Esophagus (tissue), 2 donors: ENCODE results near the gene CTLA4. TPM values are rescaled to one million over a fixed set of nuclear protein-coding genes. Genes with fewer than 3 reads are reported as not detected.

ENCODE experiments used
- H3K27ac ChIP-seq, 2 donors: one replicate each; pipeline ENCODE4 v1.5.1; 2013; ENCODE audit warnings: low read depth in 2 of 2, mild to moderate bottlenecking in 2 of 2, inconsistent platforms in 1 of 2, low read length in 1 of 2, moderate library complexity in 1 of 2
- H3K27me3 ChIP-seq, 2 donors: one replicate each; pipeline ENCODE4 v1.6.1; 2013; ENCODE audit warnings: low read length in 2 of 2, control low read depth in 1 of 2, mild to moderate bottlenecking in 1 of 2; ENCODE audit not compliant: insufficient read depth in 2 of 2, control insufficient read depth in 1 of 2
- H3K36me3 ChIP-seq, 2 donors: one replicate each; pipeline ENCODE4 v1.6.1; 2013; ENCODE audit warnings: low read length in 1 of 2; ENCODE audit not compliant: control insufficient read depth in 2 of 2, insufficient read depth in 2 of 2
- H3K4me1 ChIP-seq, 2 donors: one replicate each; pipeline ENCODE4 v1.6.1; 2013; ENCODE audit warnings: low read length in 1 of 2; ENCODE audit not compliant: control insufficient read depth in 2 of 2, insufficient read depth in 2 of 2
- H3K4me3 ChIP-seq, 2 donors: one replicate each; pipeline ENCODE4 v1.5.1; 2013; ENCODE audit warnings: low read length in 2 of 2, mild to moderate bottlenecking in 2 of 2, low read depth in 1 of 2, moderate library complexity in 1 of 2
- H3K9me3 ChIP-seq, 2 donors: one replicate each; pipeline ENCODE4 v1.6.1; 2013; ENCODE audit warnings: mild to moderate bottlenecking in 2 of 2, low read depth in 1 of 2, low read length in 1 of 2, moderate library complexity in 1 of 2; ENCODE audit not compliant: control insufficient read depth in 2 of 2, insufficient read depth in 1 of 2
- WGBS, 2 donors: extraction: QIAGEN DNeasy Blood & Tissue Kit; methylation state at CpG; one replicate each; pipeline ENCODE4 v1.1.7; 2013; 5-methylcytosine and 5-hydroxymethylcytosine counted together
- polyA plus RNA-seq, 2 donors: library from polyadenylated mRNA; stranded (reverse); fragments of 200-250 nt; gene quantifications; one replicate each; pipeline ENCODE4 v1.2.3, GENCODE V29; 2013
- donor health status: healthy with polysubstance abuse.
- donor health status: Bipolar disorder and iron deficiency.

Gene CTLA4
- polyA plus RNA-seq, 2 donors, result 0.24 to 0.32 TPM

DNA sequence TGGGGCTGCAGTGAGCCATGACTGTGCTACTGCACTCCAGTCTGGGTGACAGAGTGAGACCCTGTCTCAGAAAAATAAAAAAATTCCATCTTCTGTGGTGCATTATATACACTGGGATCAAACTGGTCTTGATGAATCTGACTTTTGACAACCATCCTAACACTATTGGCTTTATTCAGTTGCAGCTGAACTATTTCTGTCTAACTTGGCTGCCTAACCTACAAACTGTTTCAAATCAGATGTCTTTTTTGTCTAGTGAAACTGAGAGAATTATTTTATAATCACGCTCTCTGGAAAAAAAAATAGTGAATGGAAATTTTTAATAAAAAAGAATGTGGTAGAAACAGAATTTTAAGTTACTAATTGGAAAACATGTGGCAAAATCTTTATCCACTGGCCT, 15.0 kb downstream of the CTLA4 start:
- Histone ChIP-seq H3K27ac (no peak overlapping the region), H3K4me3 (no peak overlapping the region), H3K4me1 (peaks cover 4 to 5% of the 10 kb centered on the region in 2 donors), H3K9me3 (peaks cover 0 to 2% of the 10 kb centered on the region in 2 donors), H3K27me3 (no peaks in the 10 kb centered on the region), H3K36me3 (no peaks in the 10 kb centered on the region)
- WGBS, 2 donors, result 80 to 88% methylated on average over 1 of the region's 1 CpG

DNA sequence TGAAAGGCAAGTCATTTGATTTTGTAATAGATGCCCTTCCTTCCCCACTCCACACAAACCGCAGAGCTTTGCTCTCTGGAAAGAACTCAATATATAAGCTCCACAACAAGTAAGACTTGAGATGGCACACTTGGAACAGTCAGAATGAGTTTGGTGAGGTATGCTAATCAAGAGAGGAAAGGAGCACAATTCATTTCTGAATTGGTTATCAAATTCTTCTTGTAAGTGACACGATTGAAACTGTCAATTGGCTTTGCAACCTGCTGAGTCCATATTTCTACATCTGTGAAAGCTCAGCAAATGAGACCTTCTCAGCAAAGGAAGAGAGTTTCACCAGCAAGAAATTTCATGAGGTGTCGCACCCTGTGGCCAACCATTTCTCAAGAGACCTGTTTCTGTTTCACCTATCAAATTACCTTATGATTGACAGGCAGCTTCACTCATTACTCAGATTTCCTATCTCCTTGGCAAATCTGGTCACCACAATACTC, 19.1 kb downstream of the CTLA4 start:
- H3K27ac ChIP-seq, result no peak overlapping the region
- H3K27me3 ChIP-seq, result no peaks in the 10 kb centered on the region
- H3K36me3 ChIP-seq, result no peaks in the 10 kb centered on the region
- H3K9me3 ChIP-seq, result no peaks in the 10 kb centered on the region
- no peak overlapping the region for H3K4me3 ChIP-seq
- 80 to 82% methylated on average over 3 of the region's 3 CpGs for WGBS, 2 donors
- no peaks in the 10 kb centered on the region for H3K4me1 ChIP-seq

DNA sequence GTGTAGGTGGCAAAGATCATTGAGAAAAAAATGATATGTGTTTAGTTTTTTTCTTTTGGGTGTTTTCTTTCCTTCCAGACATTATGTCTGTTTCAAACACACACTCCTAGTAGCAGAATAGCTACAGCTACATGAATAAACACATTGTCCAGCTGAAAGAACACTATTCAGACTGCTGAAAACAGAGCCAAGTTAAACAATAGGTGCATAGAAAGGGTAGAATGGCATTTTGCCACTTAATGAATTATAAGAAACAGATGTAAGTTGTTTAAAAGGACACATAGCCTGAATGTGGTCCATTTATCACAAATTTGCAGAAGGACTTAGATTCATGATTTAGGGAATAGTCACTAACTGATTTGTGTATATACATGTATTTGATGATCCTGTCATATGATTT, 20.1 kb downstream of the CTLA4 start:
- Histone ChIP-seq H3K27ac (no peak overlapping the region), H3K27me3 (no peaks in the 10 kb centered on the region), H3K36me3 (no peaks in the 10 kb centered on the region)

DNA sequence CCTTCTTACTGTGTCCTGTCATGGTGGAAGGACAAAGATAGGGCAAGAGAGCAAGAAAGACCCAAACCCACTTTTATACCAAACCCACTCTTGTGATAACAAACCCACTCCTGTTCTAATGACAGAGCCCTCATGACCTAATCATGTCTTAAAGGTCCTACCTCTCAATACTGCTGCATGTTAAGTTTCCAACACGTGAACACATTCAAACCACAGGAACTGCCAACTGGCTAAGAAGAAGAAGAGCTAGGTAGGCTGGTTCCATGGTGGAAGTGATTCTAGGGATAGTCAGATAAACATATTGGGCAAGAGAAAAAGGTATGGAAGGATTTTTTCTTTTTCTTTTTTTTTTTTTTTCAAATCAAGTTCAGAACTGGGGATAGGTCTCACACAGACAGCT, 22.0 kb downstream of the CTLA4 start:
- no peak overlapping the region for H3K4me3 ChIP-seq
- H3K9me3 ChIP-seq, result no peaks in the 10 kb centered on the region
- WGBS, 2 donors, result 91 to 96% methylated on average over 1 of the region's 1 CpG
- no peaks in the 10 kb centered on the region for H3K36me3 ChIP-seq
- H3K27me3 ChIP-seq, result no peaks in the 10 kb centered on the region
- H3K4me1 ChIP-seq, result no peaks in the 10 kb centered on the region
- no peak overlapping the region for H3K27ac ChIP-seq

More for the DNA sequence above, 20.1 kb downstream of the CTLA4 start:
- Histone ChIP-seq H3K4me3 (no peak overlapping the region), H3K4me1 (no peaks in the 10 kb centered on the region), H3K9me3 (no peaks in the 10 kb centered on the region)

DNA sequence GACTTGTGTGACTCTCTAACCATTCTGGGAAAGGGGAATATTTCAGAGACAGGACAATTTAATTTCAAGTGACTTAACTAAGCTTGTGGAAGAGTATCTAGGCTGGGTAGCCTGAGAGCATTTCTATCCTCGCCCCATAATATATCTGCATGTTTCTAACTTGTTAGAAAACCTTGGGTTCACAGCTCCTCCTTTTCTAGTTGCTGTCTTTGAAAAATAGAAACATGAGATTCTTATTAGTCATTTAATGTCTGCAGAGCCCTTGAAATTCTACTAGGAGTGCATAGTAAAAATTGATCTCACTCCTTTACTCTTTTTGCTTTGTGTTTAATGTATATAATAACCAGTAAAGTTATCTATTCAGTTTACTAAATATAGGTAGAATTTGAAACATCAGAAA, 22.4 kb downstream of the CTLA4 start:
- WGBS, 2 donors, result 80 to 85% methylated on average over 1 of the region's 1 CpG
- Histone ChIP-seq H3K4me3 (no peak overlapping the region), H3K36me3 (no peaks in the 10 kb centered on the region), H3K4me1 (no peaks in the 10 kb centered on the region), H3K27ac (no peak overlapping the region), H3K27me3 (no peaks in the 10 kb centered on the region), H3K9me3 (no peaks in the 10 kb centered on the region)

DNA sequence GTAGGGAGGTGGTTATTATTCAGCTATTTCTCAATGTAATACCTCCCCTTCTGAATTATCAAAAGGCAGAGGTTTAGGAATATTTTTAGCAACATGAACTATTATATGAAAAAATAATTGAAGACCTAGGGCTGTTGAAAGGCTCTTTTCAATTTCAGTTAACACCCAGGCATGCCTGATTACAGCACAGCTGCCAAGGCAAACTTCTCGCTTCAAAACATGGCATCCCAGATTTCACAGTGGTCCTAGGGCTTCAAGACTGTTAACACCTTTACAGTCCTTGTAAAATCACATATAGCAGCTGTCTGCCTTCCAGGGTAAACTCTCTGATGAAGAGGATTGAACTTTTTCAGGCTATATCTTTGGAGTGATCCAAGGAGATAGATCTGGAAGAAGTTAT, 23.2 kb downstream of the CTLA4 start:
- Histone ChIP-seq H3K9me3 (no peaks in the 10 kb centered on the region), H3K4me3 (no peak overlapping the region), H3K36me3 (no peaks in the 10 kb centered on the region), H3K4me1 (no peaks in the 10 kb centered on the region), H3K27ac (no peak overlapping the region), H3K27me3 (no peaks in the 10 kb centered on the region)
- 92 to 97% methylated on average over 1 of the region's 1 CpG for WGBS, 2 donors

DNA sequence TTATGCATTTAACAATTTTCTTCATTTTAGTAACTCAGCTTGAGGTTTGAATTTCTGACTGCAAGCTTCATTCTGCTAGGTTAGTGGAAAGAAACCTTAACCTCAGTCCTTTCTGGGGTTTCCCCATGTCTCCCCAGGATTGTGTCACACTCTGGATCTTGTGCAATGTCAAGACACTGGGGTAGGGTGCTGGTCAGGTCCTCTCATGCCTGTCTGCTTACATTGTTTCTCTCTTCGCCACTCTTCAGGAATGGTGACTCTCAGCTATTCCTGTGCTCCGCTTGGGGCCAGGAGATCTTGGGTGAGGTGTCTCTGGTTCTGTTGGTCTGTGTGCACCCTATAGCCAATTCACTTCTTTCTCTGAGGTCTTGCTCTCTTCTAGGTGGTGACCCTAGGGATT, 23.9 kb downstream of the CTLA4 start:
- Histone ChIP-seq H3K36me3 (no peaks in the 10 kb centered on the region), H3K9me3 (no peaks in the 10 kb centered on the region), H3K27me3 (no peaks in the 10 kb centered on the region), H3K4me3 (no peak overlapping the region), H3K4me1 (no peaks in the 10 kb centered on the region), H3K27ac (no peak overlapping the region)
- 77 to 91% methylated on average over 2 of the region's 2 CpGs for WGBS, 2 donors

DNA sequence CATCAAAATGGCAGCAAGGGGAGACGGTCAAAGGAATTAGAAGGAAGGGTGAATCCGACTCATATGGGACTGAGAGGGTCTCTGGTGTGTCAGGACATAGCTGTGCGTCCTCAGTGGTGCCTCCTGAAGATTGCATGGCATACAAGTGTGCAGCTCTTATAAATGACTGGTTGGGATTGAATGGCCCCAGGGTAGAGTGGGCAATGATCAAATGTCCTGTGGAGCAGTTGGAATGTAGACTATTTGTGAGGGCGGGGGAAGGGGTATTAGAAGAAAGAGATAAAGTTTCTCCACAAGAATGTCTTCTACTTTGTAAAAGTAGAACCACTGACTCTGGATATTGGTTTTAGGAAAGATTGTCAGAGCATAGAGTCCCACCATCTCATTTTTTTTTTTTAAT, 24.6 kb downstream of the CTLA4 start:
- Histone ChIP-seq H3K36me3 (no peaks in the 10 kb centered on the region), H3K9me3 (no peaks in the 10 kb centered on the region), H3K27me3 (no peaks in the 10 kb centered on the region), H3K27ac (no peak overlapping the region), H3K4me1 (no peaks in the 10 kb centered on the region), H3K4me3 (no peak overlapping the region)
- 84 to 94% methylated on average over 4 of the region's 4 CpGs for WGBS, 2 donors

DNA sequence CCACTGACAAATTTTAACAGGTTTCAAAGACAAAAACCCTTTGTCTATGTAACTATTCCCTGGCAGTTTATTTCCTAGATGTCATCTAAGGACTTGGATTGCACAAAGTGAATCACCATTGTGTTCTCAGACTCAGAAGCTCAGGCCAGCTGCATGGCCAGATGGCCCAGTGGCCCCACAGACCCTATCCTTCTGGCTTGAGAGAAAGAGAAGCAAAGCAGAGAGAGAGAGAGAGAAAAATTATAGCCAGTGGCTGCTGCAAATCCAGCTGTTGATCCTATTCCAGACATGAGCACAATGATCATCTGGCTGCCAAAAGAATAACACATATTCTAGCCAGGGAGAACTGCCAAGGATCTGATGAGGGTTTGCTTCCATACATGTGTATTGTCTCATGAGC, 25.8 kb downstream of the CTLA4 start:
- H3K4me1 ChIP-seq, result no peaks in the 10 kb centered on the region
- no peaks in the 10 kb centered on the region for H3K9me3 ChIP-seq
- no peaks in the 10 kb centered on the region for H3K27me3 ChIP-seq
- H3K4me3 ChIP-seq, result no peak overlapping the region
- no peak overlapping the region for H3K27ac ChIP-seq
- no peaks in the 10 kb centered on the region for H3K36me3 ChIP-seq

DNA sequence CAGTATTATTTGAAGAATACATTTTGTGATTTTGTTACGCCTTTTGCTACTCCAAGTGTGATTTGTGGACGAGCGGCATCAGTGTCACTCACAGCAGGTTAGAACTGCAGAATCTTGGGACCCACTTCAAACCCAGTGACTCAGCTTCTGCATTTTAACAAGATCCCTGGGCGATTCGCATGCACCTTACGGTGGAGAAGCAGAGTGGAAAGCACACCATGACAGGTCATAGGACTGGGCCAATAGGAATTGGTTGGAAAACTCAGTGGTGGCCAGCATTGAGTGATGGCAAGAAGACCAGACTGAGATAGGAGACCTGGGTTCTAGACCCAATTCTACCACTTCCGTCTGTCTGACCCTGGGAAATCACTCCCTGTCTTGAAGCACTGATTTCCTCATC, 26.3 kb downstream of the CTLA4 start:
- H3K4me1 ChIP-seq, result no peaks in the 10 kb centered on the region
- H3K27ac ChIP-seq, result no peak overlapping the region
- no peaks in the 10 kb centered on the region for H3K9me3 ChIP-seq
- no peaks in the 10 kb centered on the region for H3K27me3 ChIP-seq
- no peak overlapping the region for H3K4me3 ChIP-seq
- no peaks in the 10 kb centered on the region for H3K36me3 ChIP-seq
- 73 to 83% methylated on average over 7 of the region's 7 CpGs for WGBS, 2 donors
